ENCODE results near the gene CALN1.

The CALN1 gene

GRCh38 chr7:71870812-71871211 is 541.3 kb downstream of the CALN1 start:
- DNase-seq (ENCODE audit: insufficient read length) = no peak
- no peak for FAIRE-seq
- no peak for TF ChIP-seq POLR2AphosphoS5 (IDR thresholded peaks at IDR 0.05; ENCODE audit: low read depth, low read length)
- TF ChIP-seq POLR2A (IDR thresholded peaks at IDR 0.05; ENCODE audit: low read depth, low read length) = no peak
- TF ChIP-seq TAF1 (IDR thresholded peaks at IDR 0.05; ENCODE audit: borderline replicate concordance, low read depth, low read length) = no peak

DNA sequence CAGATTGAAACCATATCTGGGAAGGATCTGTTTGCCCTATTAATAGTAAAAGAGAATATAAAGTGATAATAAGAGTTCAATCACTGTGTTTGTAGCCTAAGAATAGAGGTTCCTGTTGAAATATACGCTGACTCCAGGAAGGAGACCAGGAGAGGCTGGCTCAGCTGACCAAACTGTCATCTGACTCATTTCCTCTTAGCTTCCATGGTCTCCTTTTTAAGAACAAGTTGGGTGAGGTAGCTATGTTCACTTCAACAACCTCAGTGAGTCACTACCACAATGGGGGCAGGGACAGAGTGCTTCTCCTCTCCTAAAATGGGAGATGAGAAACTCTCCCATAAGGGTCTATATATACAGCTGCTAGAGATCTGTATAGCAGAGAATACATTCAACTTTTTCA is 543.3 kb downstream of the CALN1 start:
- no peak for DNase-seq (ENCODE audit: insufficient read length)
- TF ChIP-seq POLR2AphosphoS5 (IDR thresholded peaks at IDR 0.05; ENCODE audit: low read depth, low read length) = no peak
- TF ChIP-seq TAF1 (IDR thresholded peaks at IDR 0.05; ENCODE audit: borderline replicate concordance, low read depth, low read length) = no peak
- no peak for TF ChIP-seq POLR2A (IDR thresholded peaks at IDR 0.05; ENCODE audit: low read depth, low read length)
- FAIRE-seq = no peak

- TF ChIP-seq POLR2A (IDR thresholded peaks at IDR 0.05; ENCODE audit: low read depth, low read length) (no peak), TAF1 (IDR thresholded peaks at IDR 0.05; ENCODE audit: borderline replicate concordance, low read depth, low read length) (no peak), POLR2AphosphoS5 (IDR thresholded peaks at IDR 0.05; ENCODE audit: low read depth, low read length) (no peak)
- DNase-seq (ENCODE audit: insufficient read length) = no peak
- FAIRE-seq = no peak
These were observed 544.5 kb downstream of the CALN1 start for GRCh38 chr7:71867626-71868025.

DNA sequence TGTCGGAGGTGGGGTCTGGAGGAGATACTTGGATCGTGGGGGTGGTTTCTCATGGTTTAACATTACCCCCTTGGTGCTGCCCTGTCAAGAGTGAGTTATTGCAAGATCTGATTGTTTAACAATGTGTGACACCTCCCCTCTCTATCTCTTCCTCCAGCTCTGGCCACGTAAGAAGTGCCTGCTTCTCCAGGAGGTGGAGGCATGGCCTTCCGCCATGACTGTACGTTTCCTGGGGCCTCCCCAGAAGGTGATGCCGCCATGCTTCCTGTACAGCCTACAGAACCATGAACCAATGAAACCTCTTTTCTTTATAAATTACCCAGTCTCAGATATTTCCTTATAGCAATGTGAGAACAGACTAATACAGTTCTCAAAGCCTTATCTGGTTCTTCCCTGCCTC is 547.0 kb downstream of the CALN1 start:
- TF ChIP-seq POLR2A (IDR thresholded peaks at IDR 0.05; ENCODE audit: low read depth, low read length) (no peak), TAF1 (IDR thresholded peaks at IDR 0.05; ENCODE audit: borderline replicate concordance, low read depth, low read length) (no peak), POLR2AphosphoS5 (IDR thresholded peaks at IDR 0.05; ENCODE audit: low read depth, low read length) (no peak)
- FAIRE-seq (no peak), DNase-seq (ENCODE audit: insufficient read length) (no peak)

- no peak for DNase-seq (ENCODE audit: insufficient read length)
- no peak for TF ChIP-seq TAF1 (IDR thresholded peaks at IDR 0.05; ENCODE audit: borderline replicate concordance, low read depth, low read length)
- TF ChIP-seq POLR2A (IDR thresholded peaks at IDR 0.05; ENCODE audit: low read depth, low read length) = no peak
- FAIRE-seq = no peak
These were observed 548.0 kb downstream of the CALN1 start for GRCh38 chr7:71864130-71864529.

DNA sequence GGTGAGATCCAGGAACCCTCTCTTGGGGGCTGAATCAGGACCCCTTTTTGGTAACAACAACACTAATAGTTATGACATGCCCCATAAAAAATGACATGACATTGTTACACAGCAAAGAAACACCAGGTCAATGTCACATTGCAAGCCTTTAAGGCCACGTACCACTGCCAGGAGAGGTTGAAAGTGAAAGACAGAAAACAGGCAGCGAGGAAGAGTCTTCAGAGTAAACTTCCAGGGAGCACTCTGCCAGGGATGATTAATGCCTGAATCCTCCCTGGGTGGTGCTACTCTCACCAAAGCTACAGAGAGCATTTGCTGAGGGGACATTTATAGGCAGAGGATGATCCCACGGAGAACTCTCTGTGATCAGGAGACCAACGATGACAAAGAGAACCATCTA is 551.6 kb downstream of the CALN1 start:
- FAIRE-seq = no peak
- no peak for DNase-seq (ENCODE audit: insufficient read length)
- TF ChIP-seq TAF1 (IDR thresholded peaks at IDR 0.05; ENCODE audit: borderline replicate concordance, low read depth, low read length) (no peak), POLR2A (IDR thresholded peaks at IDR 0.05; ENCODE audit: low read depth, low read length) (no peak), POLR2AphosphoS5 (IDR thresholded peaks at IDR 0.05; ENCODE audit: low read depth, low read length) (no peak)

- TF ChIP-seq POLR2A (IDR thresholded peaks at IDR 0.05; ENCODE audit: low read depth, low read length) (no peak), POLR2AphosphoS5 (IDR thresholded peaks at IDR 0.05; ENCODE audit: low read depth, low read length) (no peak), TAF1 (IDR thresholded peaks at IDR 0.05; ENCODE audit: borderline replicate concordance, low read depth, low read length) (no peak)
- DNase-seq (ENCODE audit: insufficient read length) (no peak), FAIRE-seq (no peak)
These were observed 554.8 kb downstream of the CALN1 start for GRCh38 chr7:71857338-71857737.

- no peak for DNase-seq (ENCODE audit: insufficient read length)
- TF ChIP-seq TAF1 (IDR thresholded peaks at IDR 0.05; ENCODE audit: borderline replicate concordance, low read depth, low read length) (no peak), POLR2A (IDR thresholded peaks at IDR 0.05; ENCODE audit: low read depth, low read length) (no peak), POLR2AphosphoS5 (IDR thresholded peaks at IDR 0.05; ENCODE audit: low read depth, low read length) (no peak)
- no peak for FAIRE-seq
These were observed 557.4 kb downstream of the CALN1 start for GRCh38 chr7:71854546-71855397.

DNA sequence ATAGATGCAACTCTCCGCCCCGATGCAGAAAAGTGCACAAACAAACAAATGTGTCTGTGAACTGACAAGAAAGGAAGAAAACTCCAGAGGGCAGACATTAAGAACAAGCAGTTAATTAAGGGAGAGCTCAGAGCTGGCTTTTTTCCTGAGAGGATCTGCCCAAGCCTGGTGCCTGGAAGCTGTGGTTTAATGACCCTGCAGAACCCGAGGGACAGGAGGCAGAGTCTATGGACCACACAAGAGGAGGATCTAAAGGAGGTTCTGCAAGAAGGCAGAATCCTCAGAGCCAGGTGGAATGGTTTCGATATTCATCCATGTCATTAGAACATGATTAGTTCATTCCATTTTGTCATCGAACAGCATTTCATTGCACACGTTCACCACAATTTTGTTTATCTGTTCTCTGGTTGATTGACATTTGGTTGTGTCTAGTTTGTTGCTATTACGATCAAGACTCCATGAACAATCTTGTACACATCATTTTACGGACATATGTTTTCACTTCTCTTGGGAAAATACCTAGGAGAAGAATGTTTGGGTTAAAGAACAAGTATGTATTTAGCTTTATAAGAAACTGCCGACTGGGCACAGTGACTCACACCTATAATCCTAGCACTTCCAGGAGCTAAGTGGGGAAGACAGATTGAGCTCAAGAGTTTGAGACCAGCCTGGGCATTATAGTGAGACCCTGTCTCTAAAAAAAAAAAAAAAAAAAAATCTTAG is 560.2 kb downstream of the CALN1 start:
- DNase-seq (ENCODE audit: insufficient read length) (no peak), FAIRE-seq (no peak)
- TF ChIP-seq POLR2A (IDR thresholded peaks at IDR 0.05; ENCODE audit: low read depth, low read length) = no peak
- TF ChIP-seq TAF1 (IDR thresholded peaks at IDR 0.05; ENCODE audit: borderline replicate concordance, low read depth, low read length) = no peak
- no peak for TF ChIP-seq POLR2AphosphoS5 (IDR thresholded peaks at IDR 0.05; ENCODE audit: low read depth, low read length)

GRCh38 chr7:71846160-71846559 is 566.0 kb downstream of the CALN1 start:
- no peak for FAIRE-seq
- TF ChIP-seq TAF1 (IDR thresholded peaks at IDR 0.05; ENCODE audit: borderline replicate concordance, low read depth, low read length) (no peak), POLR2AphosphoS5 (IDR thresholded peaks at IDR 0.05; ENCODE audit: low read depth, low read length) (no peak), POLR2A (IDR thresholded peaks at IDR 0.05; ENCODE audit: low read depth, low read length) (no peak)

DNA sequence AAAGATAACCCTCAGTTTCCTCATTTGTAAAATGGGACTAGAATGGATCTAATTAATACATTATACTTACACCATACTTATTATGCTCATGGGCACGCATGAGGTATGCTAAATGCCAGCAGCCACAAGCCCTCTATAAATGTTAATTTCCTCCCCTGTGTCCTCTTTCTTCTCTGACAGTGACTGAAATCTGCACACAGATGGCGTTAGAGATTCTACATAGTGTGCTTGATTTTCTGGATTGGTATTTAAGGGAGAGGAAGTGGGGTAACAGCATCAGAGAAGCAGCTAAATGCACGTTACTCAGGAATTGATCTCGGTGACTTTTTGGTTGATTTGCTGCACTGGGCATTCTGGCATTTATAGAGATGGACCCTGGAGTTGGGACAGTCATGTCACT is 568.5 kb downstream of the CALN1 start:
- TF ChIP-seq TAF1 (IDR thresholded peaks at IDR 0.05; ENCODE audit: borderline replicate concordance, low read depth, low read length) (no peak), POLR2A (IDR thresholded peaks at IDR 0.05; ENCODE audit: low read depth, low read length) (no peak), POLR2AphosphoS5 (IDR thresholded peaks at IDR 0.05; ENCODE audit: low read depth, low read length) (no peak)
- no peak for DNase-seq (ENCODE audit: insufficient read length)
- FAIRE-seq = no peak

More at GRCh38 chr7:71846160-71846559, 566.0 kb downstream of the CALN1 start:
- no peak for DNase-seq (ENCODE audit: insufficient read length)

GRCh38 chr7:71842786-71843185 is 569.4 kb downstream of the CALN1 start:
- no peak for DNase-seq (ENCODE audit: insufficient read length)
- no peak for FAIRE-seq
- TF ChIP-seq TAF1 (IDR thresholded peaks at IDR 0.05; ENCODE audit: borderline replicate concordance, low read depth, low read length) (no peak), POLR2A (IDR thresholded peaks at IDR 0.05; ENCODE audit: low read depth, low read length) (no peak), POLR2AphosphoS5 (IDR thresholded peaks at IDR 0.05; ENCODE audit: low read depth, low read length) (no peak)
